Mesendoderm (in vitro differentiated cells): ENCODE measurements around the gene BTRC.

ENCODE experiments used
- DNase-seq: peaks from one replicate; pipeline ENCODE4 v3.0.0; 2013
- H2AK5ac ChIP-seq: 2 replicates; pipeline ENCODE4 v1.6.1; 2013; ENCODE audit warnings: low read length, inconsistent platforms
- H2BK120ac ChIP-seq: 2 replicates; pipeline ENCODE4 v1.6.1; 2013; ENCODE audit warnings: low read depth, mild to moderate bottlenecking, low read length, moderate library complexity, mixed read lengths
- H2BK15ac ChIP-seq: replicated peaks from 2 replicates; pipeline ENCODE4 v1.6.1; 2013; ENCODE audit warnings: low read depth, mild to moderate bottlenecking, moderate library complexity
- H2BK5ac ChIP-seq: 2 replicates; pipeline ENCODE4 v1.6.1; 2013; ENCODE audit warnings: low read length, inconsistent platforms
- H3K18ac ChIP-seq: 2 replicates; pipeline ENCODE4 v1.6.1; 2013; ENCODE audit warnings: mild to moderate bottlenecking, low read length, mixed read lengths
- H3K23ac ChIP-seq: one replicate; pipeline ENCODE4 v1.6.1; 2013; ENCODE audit warnings: low read length
- H3K27ac ChIP-seq: 2 replicates; pipeline ENCODE4 v1.5.1; 2013; ENCODE audit warnings: low read depth, mild to moderate bottlenecking, inconsistent platforms, low read length, moderate library complexity
- H3K27me3 ChIP-seq: 2 replicates; pipeline ENCODE4 v1.6.1; 2013; ENCODE audit warnings: low read length, control low read depth, mild to moderate bottlenecking, inconsistent platforms; ENCODE audit not compliant: insufficient read depth, poor library complexity
- H3K36me3 ChIP-seq: 2 replicates; pipeline ENCODE4 v1.6.1; 2013; ENCODE audit warnings: low read length, inconsistent platforms; ENCODE audit not compliant: control insufficient read depth, insufficient read depth
- H3K4ac ChIP-seq: one replicate; pipeline ENCODE4 v1.6.1; 2013; ENCODE audit warnings: low read depth, mild to moderate bottlenecking, low read length, moderate library complexity
- H3K4me1 ChIP-seq: 2 replicates; pipeline ENCODE4 v1.6.1; 2013; ENCODE audit warnings: low read depth, low read length, inconsistent platforms; ENCODE audit not compliant: control insufficient read depth
- H3K4me2 ChIP-seq: 2 replicates; pipeline ENCODE4 v1.6.1; 2013; ENCODE audit warnings: low read length
- H3K4me3 ChIP-seq: 2 replicates; pipeline ENCODE4 v1.5.1; 2013; ENCODE audit warnings: mild to moderate bottlenecking, low read length
- H3K56ac ChIP-seq: one replicate; pipeline ENCODE4 v1.6.1; 2013; ENCODE audit warnings: low read length
- H3K79me1 ChIP-seq: 2 replicates; pipeline ENCODE4 v1.6.1; 2013; ENCODE audit warnings: low read length, inconsistent platforms
- H3K79me2 ChIP-seq: 2 replicates; pipeline ENCODE4 v1.6.1; 2013; ENCODE audit warnings: mild to moderate bottlenecking, low read length; ENCODE audit not compliant: control insufficient read depth, insufficient read depth
- H3K9ac ChIP-seq: 2 replicates; pipeline ENCODE4 v1.6.1; 2013; ENCODE audit warnings: low read length, inconsistent platforms
- H4K5ac ChIP-seq: one replicate; pipeline ENCODE4 v1.6.1; 2013; ENCODE audit warnings: low read length
- H4K8ac ChIP-seq: one replicate; pipeline ENCODE4 v1.6.1; 2013; ENCODE audit warnings: low read depth, mild to moderate bottlenecking, control low read depth, low read length, moderate library complexity
- WGBS: extraction: QIAGEN DNeasy Blood & Tissue Kit; methylation state at CpG from one replicate; pipeline ENCODE4 v1.1.7; 2013; ENCODE audit warnings: low lambda C conversion rate, missing lambda C conversion rate; ENCODE audit not compliant: insufficient coverage; ENCODE audit errors: extremely low coverage; 5-methylcytosine and 5-hydroxymethylcytosine counted together

The BTRC gene

DNA sequence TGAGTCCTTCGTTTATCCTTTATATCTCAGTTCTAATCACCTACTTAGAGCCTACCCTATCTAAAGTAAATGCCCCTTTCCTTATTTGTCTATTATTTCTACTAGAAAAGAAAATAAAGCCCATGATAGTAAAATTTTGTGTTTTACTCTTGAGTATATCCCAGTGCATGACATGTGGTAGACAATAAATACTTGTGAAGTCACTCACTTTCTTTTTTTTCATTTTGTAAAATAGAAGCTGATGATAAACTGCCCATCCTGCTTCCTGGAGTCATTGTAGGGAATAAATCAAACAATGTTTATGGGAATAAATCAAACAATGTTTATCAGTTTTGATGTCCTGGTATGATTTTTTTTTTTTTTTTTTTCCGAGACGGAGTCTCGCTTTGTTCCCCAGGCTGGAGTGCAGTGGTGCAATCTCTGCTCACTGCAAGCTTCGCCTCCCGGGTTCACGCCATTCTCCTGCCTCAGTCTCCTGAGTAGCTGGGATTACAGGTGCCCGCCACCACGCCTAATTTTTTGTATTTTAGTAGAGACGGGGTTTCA, 36.1 kb downstream of the BTRC start:
- Histone ChIP-seq H3K4ac (no peak overlapping the region), H2BK120ac (no peak overlapping the region), H2BK15ac (no peak overlapping the region), H3K4me2 (no peak overlapping the region), H2AK5ac (no peak overlapping the region), H4K8ac (no peak overlapping the region), H3K79me2 (no peaks in the 10 kb centered on the region), H3K9ac (no peak overlapping the region), H3K27me3 (no peaks in the 10 kb centered on the region), H3K23ac (no peak overlapping the region), H3K27ac (no peak overlapping the region), H2BK5ac (no peak overlapping the region), H3K4me1 (peaks cover 2% of the 10 kb centered on the region), H4K5ac (no peak overlapping the region), H3K4me3 (no peak overlapping the region), H3K18ac (no peak overlapping the region), H3K79me1 (no peaks in the 10 kb centered on the region), H3K36me3 (no peaks in the 10 kb centered on the region), H3K56ac (no peak overlapping the region)
- DNase-seq, result no peak
- no CpG with 5 or more reads among the region's 10 CpGs for WGBS

- H2BK5ac ChIP-seq, result no peak overlapping the region
- H3K4me2 ChIP-seq, result no peak overlapping the region
- no peak overlapping the region for H3K18ac ChIP-seq
- no peak overlapping the region for H2BK15ac ChIP-seq
- no peaks in the 10 kb centered on the region for H3K79me2 ChIP-seq
- H3K56ac ChIP-seq, result no peak overlapping the region
- no peak overlapping the region for H3K9ac ChIP-seq
- H3K4ac ChIP-seq, result no peak overlapping the region
- H3K27me3 ChIP-seq, result no peaks in the 10 kb centered on the region
- H3K79me1 ChIP-seq, result no peaks in the 10 kb centered on the region
- no peak overlapping the region for H4K5ac ChIP-seq
- H3K23ac ChIP-seq, result no peak overlapping the region
- H2AK5ac ChIP-seq, result no peak overlapping the region
- no peak overlapping the region for H4K8ac ChIP-seq
- no peak for DNase-seq
- peaks cover 2% of the 10 kb centered on the region for H3K4me1 ChIP-seq
- H3K27ac ChIP-seq, result no peak overlapping the region
- no CpG with 5 or more reads among the region's 2 CpGs for WGBS
- H3K36me3 ChIP-seq, result no peaks in the 10 kb centered on the region
- no peak overlapping the region for H3K4me3 ChIP-seq
- H2BK120ac ChIP-seq, result no peak overlapping the region
These were observed 39.4 kb downstream of the BTRC start for GRCh38 chr10:101393378-101393777.

DNA sequence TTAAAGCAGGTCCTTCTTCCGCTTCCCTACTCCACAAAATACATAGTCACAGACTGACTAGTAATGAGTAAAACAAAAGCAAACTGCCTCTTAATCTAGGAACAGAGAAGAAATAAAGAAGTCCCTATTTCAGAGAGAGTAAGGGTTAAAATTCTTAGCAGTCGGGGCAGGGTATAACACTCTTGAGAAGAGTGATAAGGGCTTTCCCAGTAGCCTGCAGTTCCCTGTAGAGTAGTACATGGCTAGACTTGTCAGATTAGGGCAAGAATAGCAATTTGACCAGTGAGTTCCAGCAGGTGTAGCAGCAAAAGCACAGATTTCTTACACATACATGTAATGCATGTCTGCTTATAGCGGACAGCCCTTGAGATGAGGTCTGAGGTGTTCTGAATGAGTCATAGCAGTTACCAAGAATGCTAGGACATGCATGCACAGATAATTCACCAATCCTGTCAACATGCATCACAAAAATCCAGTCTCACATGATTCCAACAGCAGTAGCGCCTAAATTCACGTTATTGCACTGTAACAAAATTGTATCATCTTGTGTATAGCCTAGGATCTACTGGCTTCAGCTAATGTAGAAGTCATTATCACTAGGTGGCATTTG, 40.7 kb downstream of the BTRC start:
- Histone ChIP-seq H2BK5ac (no peak overlapping the region), H3K56ac (no peak overlapping the region), H3K4ac (no peak overlapping the region), H3K4me1 (peaks cover 2% of the 10 kb centered on the region), H3K27me3 (no peaks in the 10 kb centered on the region), H2BK120ac (no peak overlapping the region), H3K79me1 (no peaks in the 10 kb centered on the region), H3K4me3 (no peak overlapping the region), H4K8ac (no peak overlapping the region), H3K79me2 (no peaks in the 10 kb centered on the region), H3K4me2 (no peak overlapping the region), H3K36me3 (no peaks in the 10 kb centered on the region), H3K27ac (no peak overlapping the region), H2AK5ac (no peak overlapping the region), H3K18ac (no peak overlapping the region), H3K9ac (no peak overlapping the region), H3K23ac (no peak overlapping the region), H2BK15ac (no peak overlapping the region), H4K5ac (no peak overlapping the region)
- peak; percentile 44 for DNase-seq
- no CpG with 5 or more reads among the region's 5 CpGs for WGBS

GRCh38 chr10:101397140-101397539, 43.2 kb downstream of the BTRC start:
- no peak overlapping the region for H2BK120ac ChIP-seq
- H4K8ac ChIP-seq, result no peak overlapping the region
- H3K56ac ChIP-seq, result no peak overlapping the region
- no peak overlapping the region for H3K4me2 ChIP-seq
- H3K36me3 ChIP-seq, result no peaks in the 10 kb centered on the region
- H3K79me2 ChIP-seq, result no peaks in the 10 kb centered on the region
- peaks cover 2% of the 10 kb centered on the region for H3K4me1 ChIP-seq
- H3K4me3 ChIP-seq, result no peak overlapping the region
- no peaks in the 10 kb centered on the region for H3K79me1 ChIP-seq
- no peak overlapping the region for H3K4ac ChIP-seq
- H3K27me3 ChIP-seq, result no peaks in the 10 kb centered on the region
- H3K9ac ChIP-seq, result no peak overlapping the region
- DNase-seq, result peak; percentile 91
- H3K27ac ChIP-seq, result no peak overlapping the region
- H2AK5ac ChIP-seq, result no peak overlapping the region
- no peak overlapping the region for H4K5ac ChIP-seq
- no peak overlapping the region for H3K18ac ChIP-seq
- H2BK5ac ChIP-seq, result no peak overlapping the region
- H3K23ac ChIP-seq, result no peak overlapping the region
- no peak overlapping the region for H2BK15ac ChIP-seq

DNA sequence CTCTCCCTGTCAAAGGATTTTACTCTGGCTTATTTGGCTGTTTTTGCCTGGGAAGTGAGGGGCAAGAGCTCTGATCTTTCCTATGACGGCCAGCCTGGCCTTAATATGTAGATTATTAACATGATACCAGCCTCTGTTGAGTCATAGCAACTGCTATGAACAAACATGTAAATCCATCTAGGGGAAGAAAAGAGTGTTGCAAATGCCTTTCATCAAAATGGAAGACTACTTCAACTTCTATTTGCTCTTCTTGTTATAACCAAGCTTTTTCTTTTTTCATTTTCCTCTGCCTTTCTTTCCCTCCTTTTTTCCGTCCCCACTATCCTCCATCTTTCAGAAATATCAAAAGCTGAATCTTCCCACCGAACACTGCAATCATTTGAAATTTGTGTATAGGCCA, 46.6 kb downstream of the BTRC start:
- no peak overlapping the region for H3K27ac ChIP-seq
- H2BK120ac ChIP-seq, result no peak overlapping the region
- H4K8ac ChIP-seq, result no peak overlapping the region
- H3K36me3 ChIP-seq, result no peaks in the 10 kb centered on the region
- H3K4me1 ChIP-seq, result no peaks in the 10 kb centered on the region
- no peak overlapping the region for H3K23ac ChIP-seq
- H3K79me1 ChIP-seq, result no peaks in the 10 kb centered on the region
- H4K5ac ChIP-seq, result no peak overlapping the region
- H3K56ac ChIP-seq, result no peak overlapping the region
- H2AK5ac ChIP-seq, result no peak overlapping the region
- H2BK5ac ChIP-seq, result no peak overlapping the region
- no peak overlapping the region for H3K9ac ChIP-seq
- no peak overlapping the region for H3K18ac ChIP-seq
- no peaks in the 10 kb centered on the region for H3K27me3 ChIP-seq
- H2BK15ac ChIP-seq, result no peak overlapping the region
- DNase-seq, result peak; percentile 14
- H3K4me2 ChIP-seq, result no peak overlapping the region
- WGBS, result 100% methylated on average over 1 of the region's 3 CpGs
- no peak overlapping the region for H3K4ac ChIP-seq
- H3K79me2 ChIP-seq, result no peaks in the 10 kb centered on the region
- no peak overlapping the region for H3K4me3 ChIP-seq

DNA sequence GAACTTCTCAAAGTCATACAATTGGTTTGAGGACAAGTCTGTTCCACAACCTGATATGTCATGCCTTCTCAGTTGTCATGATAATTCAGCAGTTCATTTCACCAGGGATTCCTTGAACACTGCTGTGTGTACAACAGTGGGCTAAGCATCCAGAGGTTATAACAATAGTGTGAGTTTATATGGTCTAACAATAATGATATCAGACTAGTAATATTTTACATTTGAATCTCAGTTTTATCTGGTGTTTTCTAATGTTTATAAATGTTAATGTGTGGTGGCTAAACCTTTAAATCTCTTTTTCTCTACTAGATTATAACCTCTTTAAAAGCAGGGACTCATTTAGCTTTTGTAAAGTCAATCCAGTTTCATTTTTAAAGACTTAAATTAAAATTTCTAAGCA, 48.7 kb downstream of the BTRC start:
- no peaks in the 10 kb centered on the region for H3K4me1 ChIP-seq
- no peak overlapping the region for H2BK5ac ChIP-seq
- no peak overlapping the region for H3K9ac ChIP-seq
- H3K36me3 ChIP-seq, result no peaks in the 10 kb centered on the region
- H3K18ac ChIP-seq, result no peak overlapping the region
- DNase-seq, result no peak
- no peak overlapping the region for H2BK120ac ChIP-seq
- H4K5ac ChIP-seq, result no peak overlapping the region
- no peak overlapping the region for H3K27ac ChIP-seq
- H3K4me2 ChIP-seq, result no peak overlapping the region
- H3K23ac ChIP-seq, result no peak overlapping the region
- no peak overlapping the region for H3K4ac ChIP-seq
- no peaks in the 10 kb centered on the region for H3K27me3 ChIP-seq
- no peak overlapping the region for H3K56ac ChIP-seq
- no peak overlapping the region for H2BK15ac ChIP-seq
- no peaks in the 10 kb centered on the region for H3K79me1 ChIP-seq
- no peaks in the 10 kb centered on the region for H3K79me2 ChIP-seq
- H4K8ac ChIP-seq, result no peak overlapping the region
- no peak overlapping the region for H3K4me3 ChIP-seq
- no peak overlapping the region for H2AK5ac ChIP-seq
